Memory B cell (primary cell): ENCODE results near the gene CFB.

Source experiments
- ATAC-seq: fragments of 150-1000 bp; cut with Tn5 transposase; 2 replicates; pipeline ENCODE4 v1.10.0; 2021; ENCODE audit warnings: low read depth, mild to moderate bottlenecking, moderate library complexity
- DNase-seq, 2 donors: peaks; one replicate each; pipeline ENCODE4 v3.0.0; 2022; ENCODE audit warnings: low spot score in 2 of 2
- H3K27ac Mint-ChIP-seq: one replicate; pipeline ENCODE4 v1.8.0; 2022; ENCODE audit warnings: mild to moderate bottlenecking, moderate library complexity, mixed read lengths
- H3K27me3 Mint-ChIP-seq: one replicate; pipeline ENCODE4 v1.8.0; 2022; ENCODE audit warnings: mixed read lengths
- H3K36me3 Mint-ChIP-seq: one replicate; pipeline ENCODE4 v1.8.0; 2022; ENCODE audit warnings: mild to moderate bottlenecking, mixed read lengths
- H3K4me1 Mint-ChIP-seq: one replicate; pipeline ENCODE4 v1.8.0; 2022; ENCODE audit warnings: mixed read lengths
- H3K4me3 Mint-ChIP-seq: one replicate; pipeline ENCODE4 v1.8.0; 2022; ENCODE audit warnings: mild to moderate bottlenecking, moderate library complexity, mixed read lengths
- H3K9me3 Mint-ChIP-seq: one replicate; pipeline ENCODE4 v1.8.0; 2022; ENCODE audit warnings: mixed read lengths

CFB gene

DNA sequence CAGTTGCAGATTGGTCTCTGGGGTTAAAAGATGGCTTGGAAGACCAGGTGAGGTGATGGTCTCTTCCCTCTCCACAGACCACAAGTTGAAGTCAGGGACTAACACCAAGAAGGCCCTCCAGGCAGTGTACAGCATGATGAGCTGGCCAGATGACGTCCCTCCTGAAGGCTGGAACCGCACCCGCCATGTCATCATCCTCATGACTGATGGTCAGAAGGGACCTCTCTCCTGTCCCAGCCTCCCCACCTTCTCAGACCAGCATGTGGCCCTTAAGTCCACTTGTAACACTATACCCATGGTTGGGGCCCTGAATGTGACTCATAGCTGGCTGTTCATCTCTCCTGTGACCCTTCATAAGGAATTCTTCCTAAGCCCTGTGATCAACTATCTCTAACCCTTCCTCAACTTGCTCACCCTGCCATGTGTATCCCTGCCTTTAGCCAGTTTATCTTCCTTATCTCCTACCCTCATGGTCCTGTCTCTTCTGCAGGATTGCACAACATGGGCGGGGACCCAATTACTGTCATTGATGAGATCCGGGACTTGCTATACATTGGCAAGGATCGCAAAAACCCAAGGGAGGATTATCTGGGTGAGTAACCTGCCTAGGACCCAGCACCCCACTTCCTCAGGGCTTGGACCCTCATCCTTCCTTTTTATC is 3.0 kb downstream of the CFB start:
- H3K27ac Mint-ChIP-seq, result no peak overlapping the region
- DNase-seq (no peak), ATAC-seq (no peak)
- no peaks in the 10 kb centered on the region for H3K9me3 Mint-ChIP-seq
- no peak overlapping the region for H3K4me3 Mint-ChIP-seq
- peaks cover 13% of the 10 kb centered on the region for H3K36me3 Mint-ChIP-seq
- H3K4me1 Mint-ChIP-seq, result peaks cover 2% of the 10 kb centered on the region
- H3K27me3 Mint-ChIP-seq, result peaks cover 2% of the 10 kb centered on the region

DNA sequence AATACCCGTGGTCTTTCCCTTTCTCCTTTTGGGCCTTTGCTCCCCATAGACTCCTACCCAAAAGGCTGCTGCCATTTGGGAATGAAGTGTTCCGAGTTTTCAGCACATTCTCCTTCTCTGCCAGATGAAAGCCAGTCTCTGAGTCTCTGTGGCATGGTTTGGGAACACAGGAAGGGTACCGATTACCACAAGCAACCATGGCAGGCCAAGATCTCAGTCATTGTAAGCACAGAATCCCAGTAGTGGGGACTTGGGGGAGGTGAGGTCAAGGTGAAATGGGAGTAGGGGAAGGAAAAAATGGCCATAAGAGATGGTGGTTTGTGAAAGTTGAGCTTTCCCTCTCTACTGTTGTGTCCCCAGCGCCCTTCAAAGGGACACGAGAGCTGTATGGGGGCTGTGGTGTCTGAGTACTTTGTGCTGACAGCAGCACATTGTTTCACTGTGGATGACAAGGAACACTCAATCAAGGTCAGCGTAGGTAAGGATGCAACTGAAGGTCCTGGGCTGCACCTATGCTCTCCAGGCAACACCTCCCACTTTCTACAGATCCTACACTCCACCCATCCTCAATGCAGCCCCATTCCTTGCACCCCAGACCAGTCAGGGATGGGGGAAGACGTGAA is 4.1 kb downstream of the CFB start:
- peaks cover 21% of the 10 kb centered on the region for H3K36me3 Mint-ChIP-seq
- H3K9me3 Mint-ChIP-seq, result no peaks in the 10 kb centered on the region
- H3K4me1 Mint-ChIP-seq, result peaks cover 2% of the 10 kb centered on the region
- H3K27ac Mint-ChIP-seq, result no peak overlapping the region
- no peak for ATAC-seq
- no peak overlapping the region for H3K4me3 Mint-ChIP-seq
- no peaks in the 10 kb centered on the region for H3K27me3 Mint-ChIP-seq
- DNase-seq, result no peak

DNA sequence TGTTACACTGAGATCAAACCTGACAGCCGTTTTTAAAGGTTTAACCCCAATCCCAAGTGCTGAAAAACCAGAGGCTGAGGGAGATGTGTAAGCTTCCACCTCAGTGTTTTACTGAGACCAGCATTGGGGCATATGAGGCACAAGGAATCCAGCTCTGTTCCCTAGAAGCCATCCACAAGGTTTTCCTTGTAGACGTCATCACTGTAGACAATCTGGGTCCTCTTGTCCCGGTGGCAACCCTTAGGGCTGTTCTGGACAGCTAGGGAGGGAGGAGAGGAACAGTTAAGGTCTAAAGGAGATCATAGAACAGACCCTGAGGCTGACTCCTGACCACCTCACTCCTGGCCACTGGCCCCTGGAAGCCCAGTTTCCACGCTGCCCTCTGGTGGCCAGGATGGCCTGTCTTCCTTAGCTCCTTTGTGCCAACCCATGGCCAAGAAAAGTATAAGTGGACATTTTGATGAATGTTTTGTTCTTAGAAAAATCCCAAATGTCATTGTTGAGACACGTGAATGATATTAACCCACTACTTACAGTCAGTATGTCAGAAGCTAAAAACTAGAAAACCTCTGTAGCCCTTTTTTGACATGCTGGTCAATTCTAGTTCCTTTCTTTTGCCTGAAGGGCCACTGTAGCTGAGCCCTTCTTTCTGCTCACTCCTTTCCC is 6.4 kb downstream of the CFB start:
- Mint-ChIP-seq H3K27ac (peak overlapping the region; percentile 67), H3K27me3 (no peaks in the 10 kb centered on the region), H3K36me3 (peaks cover 23% of the 10 kb centered on the region), H3K9me3 (no peaks in the 10 kb centered on the region), H3K4me3 (no peak overlapping the region), H3K4me1 (peaks cover 2% of the 10 kb centered on the region)
- DNase-seq (no peak), ATAC-seq (peak; percentile 35)

DNA sequence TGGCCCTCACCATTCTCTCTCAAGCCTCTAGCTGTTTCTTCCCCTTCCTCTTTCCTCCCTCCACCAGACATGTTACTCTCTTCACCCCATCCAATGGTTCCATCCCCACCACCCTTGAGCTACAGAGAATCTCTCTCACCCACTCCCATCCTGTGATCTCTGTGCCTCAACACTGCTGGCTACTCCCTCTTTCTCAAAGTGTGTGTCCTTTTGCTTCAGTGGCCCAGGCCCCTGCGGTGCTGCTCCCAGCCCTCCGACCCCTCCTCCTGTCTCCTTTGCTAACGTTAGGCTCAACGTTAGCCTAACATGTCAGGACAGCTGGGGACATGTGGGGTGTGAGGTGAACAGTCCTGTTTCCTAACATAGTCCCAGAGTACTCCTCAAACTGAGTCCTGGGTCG is 7.0 kb downstream of the CFB start:
- peaks cover 2% of the 10 kb centered on the region for H3K4me1 Mint-ChIP-seq
- DNase-seq (no peak), ATAC-seq (no peak)
- H3K4me3 Mint-ChIP-seq, result no peak overlapping the region
- no peaks in the 10 kb centered on the region for H3K9me3 Mint-ChIP-seq
- H3K27ac Mint-ChIP-seq, result peak overlapping the region; percentile 67
- peaks cover 23% of the 10 kb centered on the region for H3K36me3 Mint-ChIP-seq
- H3K27me3 Mint-ChIP-seq, result no peaks in the 10 kb centered on the region

DNA sequence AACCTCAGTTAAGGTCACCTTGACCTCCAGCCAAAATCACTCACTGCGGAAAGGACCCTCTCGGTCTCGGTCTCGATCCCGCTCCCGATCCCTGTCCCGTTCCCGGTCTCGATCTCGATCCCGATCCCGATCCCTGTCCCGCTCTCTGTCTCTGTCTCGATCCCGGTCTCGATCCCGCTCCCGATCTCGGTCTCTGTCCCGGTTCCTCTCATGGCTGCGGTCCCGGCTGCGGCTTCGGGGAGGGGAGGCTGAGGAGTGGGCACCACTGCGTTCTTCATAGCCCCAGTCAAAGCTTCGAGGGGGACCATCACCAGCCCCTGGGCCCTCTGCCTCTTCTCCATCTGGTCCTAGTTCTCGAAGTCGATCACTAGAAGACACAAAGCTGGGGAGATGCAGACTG is 8.6 kb downstream of the CFB start:
- Mint-ChIP-seq H3K4me1 (peaks cover 8% of the 10 kb centered on the region), H3K27ac (peak overlapping the region; percentile 77), H3K9me3 (no peaks in the 10 kb centered on the region), H3K27me3 (no peaks in the 10 kb centered on the region), H3K36me3 (peaks cover 23% of the 10 kb centered on the region), H3K4me3 (no peak overlapping the region)
- ATAC-seq (no peak), DNase-seq (no peak)

DNA sequence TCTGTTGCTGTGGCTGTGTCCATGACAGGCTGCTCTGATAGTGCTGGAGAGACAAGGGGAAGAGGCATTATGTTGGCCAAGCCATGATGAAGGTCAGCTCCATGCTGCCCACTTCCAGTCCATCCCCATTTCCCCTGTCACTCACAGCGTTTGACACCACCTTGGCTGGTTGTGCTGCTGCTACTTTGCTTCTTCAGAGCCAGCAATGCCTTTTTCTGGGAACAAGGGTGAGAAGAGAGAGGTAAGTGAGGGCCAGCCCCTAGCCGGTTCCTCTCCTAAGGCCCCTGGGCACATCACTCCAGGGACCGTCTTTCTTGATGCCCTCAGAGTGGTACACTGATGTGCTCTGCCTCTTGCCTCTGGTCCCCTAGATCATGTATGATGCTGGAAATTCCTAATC is 10.9 kb downstream of the CFB start:
- Mint-ChIP-seq H3K27me3 (no peaks in the 10 kb centered on the region), H3K9me3 (no peaks in the 10 kb centered on the region), H3K4me1 (peaks cover 13% of the 10 kb centered on the region), H3K27ac (no peak overlapping the region), H3K36me3 (peaks cover 29% of the 10 kb centered on the region), H3K4me3 (no peak overlapping the region)
- DNase-seq, result no peak
- ATAC-seq, result no peak

DNA sequence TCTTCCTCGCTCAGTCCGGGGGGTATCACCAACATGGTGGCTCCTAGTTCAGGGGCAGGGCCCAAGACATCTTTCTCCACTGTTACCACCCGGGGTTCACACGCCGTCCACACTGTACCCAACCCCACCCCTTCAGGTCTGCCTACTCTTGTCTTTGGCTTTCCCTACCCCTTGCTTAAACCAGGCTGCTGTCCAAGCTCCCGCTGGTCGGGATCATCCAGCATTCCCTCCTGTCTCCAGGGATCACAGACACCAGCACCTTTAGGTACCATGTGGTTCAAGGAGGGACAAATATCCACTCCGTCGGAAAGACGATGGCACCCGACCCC is 12.5 kb downstream of the CFB start:
- ATAC-seq (no peak), DNase-seq (no peak)
- Mint-ChIP-seq H3K9me3 (no peaks in the 10 kb centered on the region), H3K4me3 (peak overlapping the region; percentile 93), H3K27ac (peak overlapping the region; percentile 94), H3K4me1 (peaks cover 17% of the 10 kb centered on the region), H3K27me3 (no peaks in the 10 kb centered on the region), H3K36me3 (peaks cover 36% of the 10 kb centered on the region)

DNA sequence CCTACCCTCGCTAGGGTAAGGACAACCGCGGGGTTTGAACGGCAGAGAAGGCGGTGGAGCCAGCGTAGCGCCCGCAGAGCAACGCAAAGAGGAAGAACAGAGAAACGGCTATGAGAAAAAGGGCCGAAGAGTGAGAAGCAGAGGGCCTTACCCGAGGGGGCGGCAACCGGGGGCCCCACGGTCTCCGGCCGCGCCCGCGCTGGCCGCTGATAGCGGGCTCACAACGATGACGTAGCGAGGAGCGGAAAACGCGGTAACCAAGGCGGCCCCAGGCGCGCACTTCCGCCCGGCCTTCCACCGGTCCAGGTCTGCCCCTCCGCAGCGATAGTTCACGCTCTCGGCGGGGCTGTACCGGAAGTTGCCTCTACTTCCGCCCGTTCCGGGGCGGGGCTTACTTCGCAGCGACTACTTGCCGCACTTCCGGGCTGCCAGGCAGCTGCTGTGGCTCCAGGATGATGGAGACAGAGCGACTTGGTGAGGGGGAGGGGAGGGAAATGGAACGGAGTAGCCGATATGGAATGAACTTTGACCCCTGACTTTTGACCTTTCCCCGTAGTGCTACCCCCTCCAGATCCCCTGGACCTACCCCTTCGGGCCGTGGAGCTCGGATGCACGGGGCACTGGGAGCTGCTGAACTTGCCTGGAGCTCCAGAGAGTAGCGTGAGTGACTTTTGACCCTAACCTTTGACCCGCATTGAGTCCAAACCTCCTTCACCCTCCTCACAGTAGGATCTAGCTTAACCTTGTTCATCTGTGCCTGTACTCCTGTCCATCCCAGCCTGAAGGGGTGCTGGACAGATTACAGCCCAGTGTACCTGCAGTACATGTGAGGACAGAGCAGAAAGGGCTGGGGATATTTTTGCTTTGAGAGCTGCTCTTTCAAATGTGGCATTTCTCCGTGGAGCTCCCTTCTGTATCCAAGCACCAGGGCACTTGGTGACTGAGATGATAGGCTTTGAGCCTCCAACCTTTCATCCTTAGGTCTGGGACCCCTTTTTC is 13.1 kb downstream of the CFB start, which contains the start of the genes NELFE and SKIC2:
Gene NELFE, minus strand, starts transcription at position 231 of the 999 bp plus-strand sequence. CDS start 525 bp downstream, outside the sequence.
Gene SKIC2, plus strand, starts transcription at position 435 of the 999 bp plus-strand sequence. Its CDS starts 18 bp downstream, at position 453.
- Mint-ChIP-seq H3K4me3 (peak within 1 kb of the TSS; percentile 93), H3K27ac (peak within 1 kb of the TSS; percentile 94), H3K36me3 (peaks cover 35% of the 10 kb centered on the region), H3K9me3 (no peaks in the 10 kb centered on the region), H3K4me1 (peaks cover 17% of the 10 kb centered on the region), H3K27me3 (no peaks in the 10 kb centered on the region)
- peak; percentile 97 to 98 for DNase-seq
- ATAC-seq, result peak; percentile 97

DNA sequence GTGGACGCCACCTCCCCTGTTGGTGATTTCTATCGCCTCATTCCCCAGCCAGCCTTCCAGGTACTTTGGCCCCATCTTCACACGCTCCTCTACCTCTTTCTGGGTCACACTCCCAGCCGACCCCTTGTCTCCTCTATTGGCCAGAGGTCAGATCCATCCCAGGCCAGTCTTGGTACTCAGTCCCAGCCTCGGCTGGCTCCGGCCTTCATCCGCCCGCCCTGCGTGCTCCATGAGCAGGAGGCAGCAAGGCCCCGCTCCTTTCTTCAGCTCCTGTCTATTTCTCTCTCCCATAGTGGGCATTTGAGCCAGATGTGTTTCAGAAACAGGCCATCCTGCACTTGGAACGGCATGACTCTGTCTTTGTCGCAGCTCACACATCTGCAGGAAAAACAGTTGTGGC is 15.7 kb downstream of the CFB start:
- Mint-ChIP-seq H3K27ac (peak overlapping the region; percentile 62), H3K9me3 (no peaks in the 10 kb centered on the region), H3K4me1 (peaks cover 19% of the 10 kb centered on the region), H3K27me3 (no peaks in the 10 kb centered on the region), H3K36me3 (peaks cover 36% of the 10 kb centered on the region), H3K4me3 (no peak overlapping the region)
- DNase-seq (no peak), ATAC-seq (no peak)

DNA sequence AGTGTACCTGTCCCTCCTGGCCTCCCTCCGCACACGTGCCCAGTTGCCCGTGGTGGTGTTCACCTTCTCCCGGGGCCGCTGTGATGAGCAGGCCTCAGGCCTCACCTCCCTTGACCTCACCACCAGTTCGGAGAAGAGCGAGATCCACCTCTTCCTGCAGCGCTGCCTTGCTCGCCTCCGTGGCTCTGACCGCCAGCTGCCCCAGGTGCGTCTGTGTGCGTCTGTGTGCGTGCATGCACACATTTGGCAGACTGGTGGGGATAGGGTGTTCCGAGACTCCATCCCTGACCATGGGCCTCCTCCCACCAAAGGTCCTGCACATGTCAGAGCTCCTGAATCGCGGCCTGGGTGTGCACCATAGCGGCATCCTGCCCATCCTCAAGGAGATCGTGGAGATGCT is 18.0 kb downstream of the CFB start:
- peaks cover 17% of the 10 kb centered on the region for H3K4me1 Mint-ChIP-seq
- peaks cover 49% of the 10 kb centered on the region for H3K36me3 Mint-ChIP-seq
- H3K4me3 Mint-ChIP-seq, result no peak overlapping the region
- DNase-seq (no peak), ATAC-seq (no peak)
- no peaks in the 10 kb centered on the region for H3K27me3 Mint-ChIP-seq
- no peaks in the 10 kb centered on the region for H3K9me3 Mint-ChIP-seq
- H3K27ac Mint-ChIP-seq, result no peak overlapping the region

DNA sequence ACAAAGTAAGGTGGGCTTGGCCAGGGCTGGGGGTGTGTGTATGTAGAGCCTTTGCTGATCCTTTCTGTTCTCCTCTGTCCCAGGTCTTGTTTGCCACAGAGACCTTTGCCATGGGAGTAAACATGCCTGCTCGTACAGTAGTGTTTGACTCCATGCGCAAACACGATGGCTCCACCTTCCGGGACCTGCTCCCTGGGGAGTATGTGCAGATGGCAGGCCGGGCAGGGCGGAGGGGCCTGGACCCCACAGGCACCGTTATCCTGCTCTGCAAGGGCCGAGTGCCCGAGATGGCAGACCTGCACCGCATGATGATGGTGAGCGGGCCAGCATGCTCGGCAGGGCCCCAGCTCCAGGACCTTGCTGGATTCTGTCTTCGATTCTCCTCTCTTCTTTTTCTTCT is 19.8 kb downstream of the CFB start:
- no peaks in the 10 kb centered on the region for H3K27me3 Mint-ChIP-seq
- DNase-seq (no peak), ATAC-seq (no peak)
- H3K36me3 Mint-ChIP-seq, result peaks cover 55% of the 10 kb centered on the region
- peaks cover 17% of the 10 kb centered on the region for H3K4me1 Mint-ChIP-seq
- no peak overlapping the region for H3K4me3 Mint-ChIP-seq
- H3K27ac Mint-ChIP-seq, result no peak overlapping the region
- H3K9me3 Mint-ChIP-seq, result no peaks in the 10 kb centered on the region

DNA sequence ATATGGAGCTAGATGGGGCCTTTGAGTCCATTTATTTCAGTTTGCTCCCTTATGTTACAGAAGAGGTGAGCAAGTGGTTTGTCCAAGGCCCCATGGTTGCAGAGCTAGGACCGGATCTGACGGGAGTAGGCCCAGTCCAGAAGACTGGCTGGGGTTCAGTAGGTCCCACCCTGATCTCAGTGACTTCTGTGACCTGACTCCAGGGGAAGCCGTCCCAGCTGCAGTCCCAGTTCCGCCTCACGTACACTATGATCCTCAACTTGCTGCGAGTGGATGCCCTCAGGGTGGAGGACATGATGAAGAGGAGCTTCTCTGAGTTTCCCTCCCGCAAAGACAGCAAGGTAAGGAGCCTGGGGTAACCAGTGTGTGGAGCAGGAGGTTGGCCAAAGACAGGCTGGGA is 20.6 kb downstream of the CFB start:
- Mint-ChIP-seq H3K9me3 (no peaks in the 10 kb centered on the region), H3K36me3 (peaks cover 49% of the 10 kb centered on the region), H3K4me1 (peaks cover 20% of the 10 kb centered on the region), H3K4me3 (no peak overlapping the region), H3K27ac (peak overlapping the region; percentile 65), H3K27me3 (no peaks in the 10 kb centered on the region)
- DNase-seq, result no peak
- no peak for ATAC-seq

DNA sequence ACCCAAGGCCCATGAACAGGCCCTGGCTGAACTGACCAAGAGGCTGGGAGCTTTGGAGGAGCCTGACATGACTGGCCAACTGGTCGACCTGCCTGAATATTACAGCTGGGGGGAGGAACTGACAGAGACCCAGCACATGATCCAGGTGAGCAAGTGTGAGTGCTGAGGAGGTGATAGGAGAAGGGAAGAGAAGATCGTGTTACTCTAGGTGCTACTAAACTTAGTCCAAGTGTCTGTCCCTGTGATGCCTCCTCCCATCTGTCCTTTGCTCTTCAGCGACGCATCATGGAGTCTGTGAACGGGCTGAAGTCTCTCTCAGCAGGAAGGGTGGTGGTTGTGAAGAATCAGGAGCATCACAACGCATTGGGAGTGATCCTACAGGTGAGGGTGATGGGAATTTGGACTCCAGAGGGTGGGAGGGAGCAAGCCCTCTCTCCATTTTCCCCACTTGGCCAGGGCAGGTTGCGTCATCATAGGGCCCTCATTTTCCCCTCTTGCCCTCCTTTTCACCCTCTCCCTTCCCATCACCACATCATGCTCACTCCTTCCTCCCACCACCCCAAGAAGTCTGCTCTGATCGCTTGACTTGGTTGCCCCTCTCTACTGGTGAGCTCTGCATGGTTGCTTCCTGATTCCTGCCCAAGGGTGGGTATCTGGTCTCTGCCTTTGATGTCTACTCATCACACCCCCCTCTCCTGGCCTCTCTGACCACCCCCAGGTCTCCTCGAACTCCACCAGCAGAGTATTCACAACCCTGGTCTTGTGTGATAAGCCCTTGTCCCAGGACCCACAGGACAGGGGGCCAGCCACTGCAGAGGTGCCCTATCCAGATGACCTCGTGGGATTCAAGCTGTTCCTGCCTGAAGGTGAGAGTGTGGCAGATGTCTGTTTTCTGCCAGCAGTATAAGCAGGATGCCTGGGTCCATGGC is 21.4 kb downstream of the CFB start:
- Mint-ChIP-seq H3K27ac (peak overlapping the region; percentile 65), H3K27me3 (no peaks in the 10 kb centered on the region), H3K4me3 (no peak overlapping the region), H3K36me3 (peaks cover 41% of the 10 kb centered on the region), H3K9me3 (no peaks in the 10 kb centered on the region), H3K4me1 (peaks cover 23% of the 10 kb centered on the region)
- DNase-seq (no peak), ATAC-seq (no peak)
